Esophagus (tissue), 2 donors: Measurements from ENCODE around the gene CALM3. TPM values are rescaled to one million over a fixed set of nuclear protein-coding genes. Genes with fewer than 3 reads are reported as not detected.

Source experiments
- H3K27ac ChIP-seq, 2 donors: one replicate each; pipeline ENCODE4 v1.5.1; 2013; ENCODE audit warnings: low read depth in 2 of 2, mild to moderate bottlenecking in 2 of 2, inconsistent platforms in 1 of 2, low read length in 1 of 2, moderate library complexity in 1 of 2
- H3K27me3 ChIP-seq, 2 donors: one replicate each; pipeline ENCODE4 v1.6.1; 2013; ENCODE audit warnings: low read length in 2 of 2, control low read depth in 1 of 2, mild to moderate bottlenecking in 1 of 2; ENCODE audit not compliant: insufficient read depth in 2 of 2, control insufficient read depth in 1 of 2
- H3K36me3 ChIP-seq, 2 donors: one replicate each; pipeline ENCODE4 v1.6.1; 2013; ENCODE audit warnings: low read length in 1 of 2; ENCODE audit not compliant: control insufficient read depth in 2 of 2, insufficient read depth in 2 of 2
- H3K4me1 ChIP-seq, 2 donors: one replicate each; pipeline ENCODE4 v1.6.1; 2013; ENCODE audit warnings: low read length in 1 of 2; ENCODE audit not compliant: control insufficient read depth in 2 of 2, insufficient read depth in 2 of 2
- H3K4me3 ChIP-seq, 2 donors: one replicate each; pipeline ENCODE4 v1.5.1; 2013; ENCODE audit warnings: low read length in 2 of 2, mild to moderate bottlenecking in 2 of 2, low read depth in 1 of 2, moderate library complexity in 1 of 2
- H3K9me3 ChIP-seq, 2 donors: one replicate each; pipeline ENCODE4 v1.6.1; 2013; ENCODE audit warnings: mild to moderate bottlenecking in 2 of 2, low read depth in 1 of 2, low read length in 1 of 2, moderate library complexity in 1 of 2; ENCODE audit not compliant: control insufficient read depth in 2 of 2, insufficient read depth in 1 of 2
- WGBS, 2 donors: extraction: QIAGEN DNeasy Blood & Tissue Kit; methylation state at CpG; one replicate each; pipeline ENCODE4 v1.1.7; 2013; 5-methylcytosine and 5-hydroxymethylcytosine counted together
- polyA plus RNA-seq, 2 donors: library from polyadenylated mRNA; stranded (reverse); fragments of 200-250 nt; gene quantifications; one replicate each; pipeline ENCODE4 v1.2.3, GENCODE V29; 2013
- donor health status: healthy with polysubstance abuse.
- donor health status: Bipolar disorder and iron deficiency.

Gene CALM3
- polyA plus RNA-seq, 2 donors = 87.0 to 90.8 TPM

DNA sequence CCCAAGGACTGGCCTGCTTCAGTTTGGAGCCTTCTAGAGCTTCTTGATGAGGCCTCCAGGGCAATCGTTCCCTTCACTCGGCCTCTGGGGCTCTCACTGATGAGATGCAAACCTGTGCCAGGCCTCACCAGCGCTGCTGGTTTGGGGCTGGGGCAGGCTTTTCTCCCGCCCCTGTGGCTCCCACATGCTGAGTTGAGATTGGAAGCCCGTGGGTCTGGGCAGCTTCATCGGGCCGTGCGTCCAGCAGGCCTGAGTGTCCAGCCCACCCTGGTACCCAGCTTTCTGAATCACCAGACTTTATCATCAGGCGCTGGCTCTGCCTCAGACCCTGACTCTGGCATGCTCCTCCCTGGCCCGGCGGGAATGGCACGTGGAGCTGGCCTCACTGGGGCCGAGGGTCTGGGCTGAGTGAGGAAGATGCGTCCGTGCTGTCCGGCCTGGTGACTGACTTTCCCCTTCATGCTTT lies 4.3 kb downstream of the CALM3 start:
- 77 to 82% methylated on average over 16 of the region's 16 CpGs for WGBS, 2 donors
- no peaks in the 10 kb centered on the region for H3K9me3 ChIP-seq
- peaks cover 20 to 45% of the 10 kb centered on the region in 2 donors for H3K36me3 ChIP-seq
- no peak overlapping the region for H3K4me3 ChIP-seq
- H3K27ac ChIP-seq = peak overlapping the region in 1 of 2 donors; percentile 32
- H3K27me3 ChIP-seq = no peaks in the 10 kb centered on the region
- peaks cover 10 to 18% of the 10 kb centered on the region in 2 donors for H3K4me1 ChIP-seq

DNA sequence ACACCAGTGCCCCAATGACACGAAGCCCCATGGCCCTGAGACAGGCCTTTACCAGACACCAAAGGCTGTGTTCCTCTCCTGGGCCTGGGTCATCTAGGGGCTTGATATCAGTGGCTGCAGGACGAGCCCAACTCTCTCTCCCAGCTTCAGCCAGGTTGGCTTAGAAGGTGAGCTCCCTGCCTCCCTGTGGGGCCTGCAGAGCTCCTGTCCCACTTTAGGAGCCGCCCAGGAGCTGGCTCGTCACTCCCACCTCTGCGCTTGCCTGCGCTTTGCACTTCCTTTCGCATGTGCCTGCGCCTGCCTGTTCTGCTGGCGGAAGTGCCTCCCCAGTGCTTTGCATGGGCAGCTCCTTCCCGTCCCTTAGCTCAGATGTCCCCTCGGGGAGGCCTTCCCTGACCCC lies 4.9 kb downstream of the CALM3 start:
- WGBS, 2 donors = 87 to 95% methylated on average over 10 to 11 of the region's 11 CpGs
- H3K27me3 ChIP-seq = no peaks in the 10 kb centered on the region
- H3K27ac ChIP-seq = no peak overlapping the region
- H3K36me3 ChIP-seq = peaks cover 20 to 48% of the 10 kb centered on the region in 2 donors
- peaks cover 10 to 18% of the 10 kb centered on the region in 2 donors for H3K4me1 ChIP-seq
- H3K4me3 ChIP-seq = no peak overlapping the region
- no peaks in the 10 kb centered on the region for H3K9me3 ChIP-seq

DNA sequence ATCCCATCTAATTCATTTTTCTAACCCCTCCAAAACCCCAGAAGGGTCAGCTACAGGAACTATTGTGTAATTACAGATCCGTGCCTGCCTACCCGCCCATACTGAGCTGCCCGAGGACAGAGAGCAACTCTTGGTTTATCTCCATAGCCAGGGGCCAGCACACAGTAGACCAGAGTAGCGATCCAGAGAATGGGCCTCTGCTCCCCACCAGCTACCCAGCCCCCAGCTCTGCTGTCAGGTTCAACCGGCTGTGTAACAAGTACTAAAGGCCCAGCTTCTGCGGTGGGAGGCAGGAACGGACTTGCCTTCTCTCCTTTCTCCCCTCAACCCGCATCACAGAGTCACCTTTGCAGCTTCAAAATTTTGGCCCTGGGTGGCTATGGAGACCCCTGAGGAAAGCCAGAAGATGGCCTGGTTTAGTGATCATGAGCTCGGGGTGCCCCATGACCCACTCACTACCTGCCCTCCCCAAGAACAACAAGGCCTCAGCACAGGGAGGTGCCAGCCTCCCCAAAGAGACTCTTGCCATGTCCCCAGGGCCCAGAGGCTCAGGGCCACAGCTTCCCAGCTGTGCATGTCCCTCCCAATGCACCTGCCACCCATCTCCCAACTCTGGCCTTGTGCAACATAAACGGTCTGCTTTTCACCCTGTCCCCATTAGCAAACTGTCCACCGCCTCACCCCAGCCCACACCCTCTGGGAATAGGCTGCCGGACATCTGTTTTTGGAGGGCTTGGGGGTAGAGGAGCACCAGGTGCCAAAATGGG lies 5.7 kb downstream of the CALM3 start:
- WGBS, 2 donors = 63 to 73% methylated on average over 12 of the region's 12 CpGs
- H3K36me3 ChIP-seq = peaks cover 20 to 48% of the 10 kb centered on the region in 2 donors
- H3K4me1 ChIP-seq = peaks cover 10 to 18% of the 10 kb centered on the region in 2 donors
- no peak overlapping the region for H3K27ac ChIP-seq
- no peaks in the 10 kb centered on the region for H3K27me3 ChIP-seq
- H3K9me3 ChIP-seq = no peaks in the 10 kb centered on the region
- no peak overlapping the region for H3K4me3 ChIP-seq

DNA sequence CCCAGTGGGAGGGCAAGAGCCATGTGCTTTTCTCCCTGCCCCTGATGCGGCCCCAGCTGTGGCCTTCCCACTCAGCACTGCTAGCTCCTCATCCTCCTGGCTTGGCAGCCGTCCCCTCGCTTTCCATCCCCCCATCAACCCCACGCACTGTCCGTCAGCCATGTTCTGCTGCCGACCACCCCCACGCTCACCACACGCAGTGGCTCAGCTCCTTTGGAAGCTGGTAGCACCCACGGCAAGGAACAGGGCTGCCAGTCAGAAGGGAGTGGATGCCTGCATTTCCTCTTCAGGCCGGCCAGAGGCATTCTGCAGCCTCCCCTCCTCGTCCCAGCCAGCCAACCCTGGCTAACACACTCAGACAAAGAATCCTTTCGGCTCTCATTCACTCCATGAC lies 6.3 kb downstream of the CALM3 start:
- H3K9me3 ChIP-seq = no peaks in the 10 kb centered on the region
- peaks cover 8 to 15% of the 10 kb centered on the region in 2 donors for H3K4me1 ChIP-seq
- peaks cover 20 to 48% of the 10 kb centered on the region in 2 donors for H3K36me3 ChIP-seq
- no peaks in the 10 kb centered on the region for H3K27me3 ChIP-seq
- WGBS, 2 donors = 82 to 88% methylated on average over 12 of the region's 12 CpGs
- no peak overlapping the region for H3K4me3 ChIP-seq
- H3K27ac ChIP-seq = no peak overlapping the region

DNA sequence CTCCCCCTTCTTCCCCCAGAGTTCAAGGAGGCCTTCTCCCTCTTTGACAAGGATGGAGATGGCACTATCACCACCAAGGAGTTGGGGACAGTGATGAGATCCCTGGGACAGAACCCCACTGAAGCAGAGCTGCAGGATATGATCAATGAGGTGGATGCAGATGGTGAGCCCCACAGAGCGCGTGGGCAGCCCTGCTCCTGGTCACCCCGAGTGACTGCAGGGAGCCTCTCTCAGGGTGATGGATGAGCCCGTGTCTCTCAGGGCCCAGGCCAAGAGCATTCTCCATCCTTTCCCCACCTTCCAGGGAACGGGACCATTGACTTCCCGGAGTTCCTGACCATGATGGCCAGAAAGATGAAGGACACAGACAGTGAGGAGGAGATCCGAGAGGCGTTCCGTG lies 7.0 kb downstream of the CALM3 start:
- Histone ChIP-seq H3K4me3 (no peak overlapping the region), H3K27ac (no peak overlapping the region), H3K9me3 (no peaks in the 10 kb centered on the region), H3K4me1 (peaks cover 2 to 8% of the 10 kb centered on the region in 2 donors), H3K27me3 (no peaks in the 10 kb centered on the region), H3K36me3 (peaks cover 20 to 48% of the 10 kb centered on the region in 2 donors)
- 94 to 96% methylated on average over 9 of the region's 9 CpGs for WGBS, 2 donors

DNA sequence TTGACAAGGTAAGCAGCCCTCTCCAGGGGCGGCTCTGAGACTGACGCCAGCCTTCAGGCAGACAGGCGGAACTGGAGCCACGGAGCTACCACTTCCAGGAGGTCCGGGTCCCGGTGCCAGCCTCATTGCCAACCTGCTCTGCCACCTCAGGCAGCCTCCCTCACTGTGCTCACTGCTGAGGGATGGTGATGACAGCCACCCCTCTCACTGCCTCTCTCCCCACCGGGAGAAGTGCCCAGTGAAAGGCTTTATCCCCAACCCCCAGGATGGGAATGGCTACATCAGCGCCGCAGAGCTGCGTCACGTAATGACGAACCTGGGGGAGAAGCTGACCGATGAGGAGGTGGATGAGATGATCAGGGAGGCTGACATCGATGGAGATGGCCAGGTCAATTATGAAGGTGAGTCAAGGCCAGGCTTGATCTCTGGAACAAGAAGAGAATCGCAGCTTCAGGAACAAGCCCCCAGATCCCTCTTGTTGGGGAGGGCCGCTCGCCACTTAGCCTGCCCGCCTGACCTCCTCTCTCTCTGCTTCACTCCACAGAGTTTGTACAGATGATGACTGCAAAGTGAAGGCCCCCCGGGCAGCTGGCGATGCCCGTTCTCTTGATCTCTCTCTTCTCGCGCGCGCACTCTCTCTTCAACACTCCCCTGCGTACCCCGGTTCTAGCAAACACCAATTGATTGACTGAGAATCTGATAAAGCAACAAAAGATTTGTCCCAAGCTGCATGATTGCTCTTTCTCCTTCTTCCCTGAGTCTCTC lies 7.6 kb downstream of the CALM3 start:
- Histone ChIP-seq H3K9me3 (no peaks in the 10 kb centered on the region), H3K27ac (no peak overlapping the region), H3K4me1 (peaks cover 0 to 6% of the 10 kb centered on the region in 2 donors), H3K27me3 (no peaks in the 10 kb centered on the region), H3K4me3 (no peak overlapping the region), H3K36me3 (peaks cover 20 to 48% of the 10 kb centered on the region in 2 donors)
- WGBS, 2 donors = 92 to 94% methylated on average over 27 of the region's 27 CpGs

DNA sequence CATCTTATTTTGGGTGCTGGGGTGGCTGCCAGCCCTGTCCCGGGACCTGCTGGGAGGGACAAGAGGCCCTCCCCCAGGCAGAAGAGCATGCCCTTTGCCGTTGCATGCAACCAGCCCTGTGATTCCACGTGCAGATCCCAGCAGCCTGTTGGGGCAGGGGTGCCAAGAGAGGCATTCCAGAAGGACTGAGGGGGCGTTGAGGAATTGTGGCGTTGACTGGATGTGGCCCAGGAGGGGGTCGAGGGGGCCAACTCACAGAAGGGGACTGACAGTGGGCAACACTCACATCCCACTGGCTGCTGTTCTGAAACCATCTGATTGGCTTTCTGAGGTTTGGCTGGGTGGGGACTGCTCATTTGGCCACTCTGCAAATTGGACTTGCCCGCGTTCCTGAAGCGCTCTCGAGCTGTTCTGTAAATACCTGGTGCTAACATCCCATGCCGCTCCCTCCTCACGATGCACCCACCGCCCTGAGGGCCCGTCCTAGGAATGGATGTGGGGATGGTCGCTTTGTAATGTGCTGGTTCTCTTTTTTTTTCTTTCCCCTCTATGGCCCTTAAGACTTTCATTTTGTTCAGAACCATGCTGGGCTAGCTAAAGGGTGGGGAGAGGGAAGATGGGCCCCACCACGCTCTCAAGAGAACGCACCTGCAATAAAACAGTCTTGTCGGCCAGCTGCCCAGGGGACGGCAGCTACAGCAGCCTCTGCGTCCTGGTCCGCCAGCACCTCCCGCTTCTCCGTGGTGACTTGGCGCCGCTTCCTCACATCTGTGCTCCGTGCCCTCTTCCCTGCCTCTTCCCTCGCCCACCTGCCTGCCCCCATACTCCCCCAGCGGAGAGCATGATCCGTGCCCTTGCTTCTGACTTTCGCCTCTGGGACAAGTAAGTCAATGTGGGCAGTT lies 8.6 kb downstream of the CALM3 start:
- H3K4me3 ChIP-seq = no peak overlapping the region
- H3K27ac ChIP-seq = no peak overlapping the region
- H3K4me1 ChIP-seq = peaks cover 0 to 3% of the 10 kb centered on the region in 2 donors
- H3K36me3 ChIP-seq = peaks cover 20 to 48% of the 10 kb centered on the region in 2 donors
- WGBS, 2 donors = 82 to 83% methylated on average over 30 of the region's 30 CpGs
- H3K27me3 ChIP-seq = no peaks in the 10 kb centered on the region
- H3K9me3 ChIP-seq = no peaks in the 10 kb centered on the region

DNA sequence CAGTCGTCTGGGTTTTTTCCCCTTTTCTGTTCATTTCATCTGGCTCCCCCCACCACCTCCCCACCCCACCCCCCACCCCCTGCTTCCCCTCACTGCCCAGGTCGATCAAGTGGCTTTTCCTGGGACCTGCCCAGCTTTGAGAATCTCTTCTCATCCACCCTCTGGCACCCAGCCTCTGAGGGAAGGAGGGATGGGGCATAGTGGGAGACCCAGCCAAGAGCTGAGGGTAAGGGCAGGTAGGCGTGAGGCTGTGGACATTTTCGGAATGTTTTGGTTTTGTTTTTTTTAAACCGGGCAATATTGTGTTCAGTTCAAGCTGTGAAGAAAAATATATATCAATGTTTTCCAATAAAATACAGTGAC lies 9.3 kb downstream of the CALM3 start:
- WGBS, 2 donors = 58 to 62% methylated on average over 5 of the region's 5 CpGs
- no peaks in the 10 kb centered on the region for H3K27me3 ChIP-seq
- no peak overlapping the region for H3K4me3 ChIP-seq
- no peaks in the 10 kb centered on the region for H3K9me3 ChIP-seq
- peaks cover 0 to 3% of the 10 kb centered on the region in 2 donors for H3K4me1 ChIP-seq
- H3K27ac ChIP-seq = no peak overlapping the region
- peaks cover 20 to 47% of the 10 kb centered on the region in 2 donors for H3K36me3 ChIP-seq
